ENCODE measurements around the gene PDE4C. TPM values are rescaled to one million over a fixed set of nuclear protein-coding genes. Genes with fewer than 3 reads are reported as not detected.

Gene PDE4C
- total and polyA plus RNA-seq, 9 of the 15 experiments (the other 6 are each of a cell fraction or from before 2014, with no cell fraction given) = 0.04 to 0.91 (median 0.20) TPM; not detected in 1

DNA sequence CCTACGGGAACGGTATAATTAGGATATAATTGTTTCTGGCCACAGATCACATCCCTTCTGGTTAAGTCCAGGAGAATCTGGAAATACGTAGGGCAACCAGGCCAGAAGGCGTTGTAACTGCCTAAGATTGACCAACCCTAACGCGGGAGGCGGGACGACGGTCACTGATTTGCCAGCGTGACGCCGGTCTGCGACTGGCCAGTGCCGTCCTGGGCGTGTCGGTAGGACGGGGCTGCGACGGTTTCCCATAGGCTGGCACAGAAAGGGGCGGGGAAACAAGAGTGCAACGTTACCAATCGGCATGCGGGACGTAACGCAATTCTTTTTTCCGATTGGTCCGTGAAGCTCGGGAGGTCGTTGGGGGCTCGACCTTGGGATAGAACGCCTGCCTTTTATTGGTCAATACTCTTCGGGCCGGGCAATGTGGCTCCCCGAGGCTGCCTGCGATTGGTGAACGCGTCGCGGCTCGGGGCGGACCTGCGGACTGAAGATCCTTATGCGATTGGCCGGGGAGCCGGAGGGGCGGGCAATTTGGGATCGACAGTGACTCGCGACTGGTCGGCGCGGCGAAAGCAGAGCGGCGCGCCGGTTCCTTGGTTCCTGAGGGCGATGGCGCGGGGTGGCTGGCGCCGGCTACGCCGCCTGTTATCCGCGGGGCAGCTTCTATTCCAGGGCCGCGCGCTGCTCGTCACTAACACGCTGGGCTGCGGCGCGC, 33.4 kb downstream of the PDE4C start, which contains the start of gene MPV17L2 (continued):
- peak; percentile 85 for TF ChIP-seq SAP30 (IDR thresholded peaks at IDR 0.05; ENCODE audit: borderline replicate concordance, insufficient read depth, low read depth, low read length, poor library complexity, severe bottlenecking)
- TF ChIP-seq FOXA3 (CRISPR knock-in tag; conservative IDR thresholded peaks at IDR 0.05 in 1 of 2, IDR thresholded peaks at IDR 0.05 in 1 of 2) = no peak
- TF ChIP-seq, protein P1, sequence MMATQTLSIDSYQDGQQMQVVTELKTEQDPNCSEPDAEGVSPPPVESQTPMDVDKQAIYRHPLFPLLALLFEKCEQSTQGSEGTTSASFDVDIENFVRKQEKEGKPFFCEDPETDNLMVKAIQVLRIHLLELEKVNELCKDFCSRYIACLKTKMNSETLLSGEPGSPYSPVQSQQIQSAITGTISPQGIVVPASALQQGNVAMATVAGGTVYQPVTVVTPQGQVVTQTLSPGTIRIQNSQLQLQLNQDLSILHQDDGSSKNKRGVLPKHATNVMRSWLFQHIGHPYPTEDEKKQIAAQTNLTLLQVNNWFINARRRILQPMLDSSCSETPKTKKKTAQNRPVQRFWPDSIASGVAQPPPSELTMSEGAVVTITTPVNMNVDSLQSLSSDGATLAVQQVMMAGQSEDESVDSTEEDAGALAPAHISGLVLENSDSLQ (IDR thresholded peaks at IDR 0.05) = peak; percentile 80
- no peak for TF ChIP-seq PTRF (tag; IDR thresholded peaks at IDR 0.05)
- TF ChIP-seq, protein P2, sequence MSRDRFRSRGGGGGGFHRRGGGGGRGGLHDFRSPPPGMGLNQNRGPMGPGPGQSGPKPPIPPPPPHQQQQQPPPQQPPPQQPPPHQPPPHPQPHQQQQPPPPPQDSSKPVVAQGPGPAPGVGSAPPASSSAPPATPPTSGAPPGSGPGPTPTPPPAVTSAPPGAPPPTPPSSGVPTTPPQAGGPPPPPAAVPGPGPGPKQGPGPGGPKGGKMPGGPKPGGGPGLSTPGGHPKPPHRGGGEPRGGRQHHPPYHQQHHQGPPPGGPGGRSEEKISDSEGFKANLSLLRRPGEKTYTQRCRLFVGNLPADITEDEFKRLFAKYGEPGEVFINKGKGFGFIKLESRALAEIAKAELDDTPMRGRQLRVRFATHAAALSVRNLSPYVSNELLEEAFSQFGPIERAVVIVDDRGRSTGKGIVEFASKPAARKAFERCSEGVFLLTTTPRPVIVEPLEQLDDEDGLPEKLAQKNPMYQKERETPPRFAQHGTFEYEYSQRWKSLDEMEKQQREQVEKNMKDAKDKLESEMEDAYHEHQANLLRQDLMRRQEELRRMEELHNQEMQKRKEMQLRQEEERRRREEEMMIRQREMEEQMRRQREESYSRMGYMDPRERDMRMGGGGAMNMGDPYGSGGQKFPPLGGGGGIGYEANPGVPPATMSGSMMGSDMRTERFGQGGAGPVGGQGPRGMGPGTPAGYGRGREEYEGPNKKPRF (IDR thresholded peaks at IDR 0.05; ENCODE audit: low read depth, low read length) = no peak
- no peak for TF ChIP-seq ZNF24 (IDR thresholded peaks at IDR 0.05)
- TF ChIP-seq, protein P3, sequence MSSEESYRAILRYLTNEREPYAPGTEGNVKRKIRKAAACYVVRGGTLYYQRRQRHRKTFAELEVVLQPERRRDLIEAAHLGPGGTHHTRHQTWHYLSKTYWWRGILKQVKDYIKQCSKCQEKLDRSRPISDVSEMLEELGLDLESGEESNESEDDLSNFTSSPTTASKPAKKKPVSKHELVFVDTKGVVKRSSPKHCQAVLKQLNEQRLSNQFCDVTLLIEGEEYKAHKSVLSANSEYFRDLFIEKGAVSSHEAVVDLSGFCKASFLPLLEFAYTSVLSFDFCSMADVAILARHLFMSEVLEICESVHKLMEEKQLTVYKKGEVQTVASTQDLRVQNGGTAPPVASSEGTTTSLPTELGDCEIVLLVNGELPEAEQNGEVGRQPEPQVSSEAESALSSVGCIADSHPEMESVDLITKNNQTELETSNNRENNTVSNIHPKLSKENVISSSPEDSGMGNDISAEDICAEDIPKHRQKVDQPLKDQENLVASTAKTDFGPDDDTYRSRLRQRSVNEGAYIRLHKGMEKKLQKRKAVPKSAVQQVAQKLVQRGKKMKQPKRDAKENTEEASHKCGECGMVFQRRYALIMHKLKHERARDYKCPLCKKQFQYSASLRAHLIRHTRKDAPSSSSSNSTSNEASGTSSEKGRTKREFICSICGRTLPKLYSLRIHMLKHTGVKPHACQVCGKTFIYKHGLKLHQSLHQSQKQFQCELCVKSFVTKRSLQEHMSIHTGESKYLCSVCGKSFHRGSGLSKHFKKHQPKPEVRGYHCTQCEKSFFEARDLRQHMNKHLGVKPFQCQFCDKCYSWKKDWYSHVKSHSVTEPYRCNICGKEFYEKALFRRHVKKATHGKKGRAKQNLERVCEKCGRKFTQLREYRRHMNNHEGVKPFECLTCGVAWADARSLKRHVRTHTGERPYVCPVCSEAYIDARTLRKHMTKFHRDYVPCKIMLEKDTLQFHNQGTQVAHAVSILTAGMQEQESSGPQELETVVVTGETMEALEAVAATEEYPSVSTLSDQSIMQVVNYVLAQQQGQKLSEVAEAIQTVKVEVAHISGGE (CRISPR knock-in tag; IDR thresholded peaks at IDR 0.05) = peak in 1 of 3 experiments; percentile 83; a peak in 2 of 6 replicates
- no peak for TF ChIP-seq MCM7 (IDR thresholded peaks at IDR 0.05)
- TF ChIP-seq SPI1 (IDR thresholded peaks at IDR 0.05; ENCODE audit: borderline replicate concordance, low read depth, low read length) = no peak
- no peak for TF ChIP-seq CBX2 (IDR thresholded peaks at IDR 0.05; ENCODE audit: insufficient read depth, low read length, poor library complexity, severe bottlenecking)
- TF ChIP-seq FOSL1 (tag; conservative IDR thresholded peaks at IDR 0.05) = peak; percentile 32; the same call in 1 of the 2 replicates
- no peak for TF ChIP-seq PTTG1 (tag; IDR thresholded peaks at IDR 0.05; ENCODE audit: low read depth)
- no peak for TF ChIP-seq TCF7L2 (IDR thresholded peaks at IDR 0.05; ENCODE audit: low read depth, low read length)
- TF ChIP-seq BRCA1 (IDR thresholded peaks at IDR 0.05) = no peak
- no peak for TF ChIP-seq BRCA1 (CRISPR knock-in tag; IDR thresholded peaks at IDR 0.05)
- no peak for TF ChIP-seq ETV5 (CRISPR knock-in tag; IDR thresholded peaks at IDR 0.05; ENCODE audit: low read depth)
- TF ChIP-seq SIN3B (IDR thresholded peaks at IDR 0.05; ENCODE audit: low read depth) = peak; percentile 83; the same call in 1 of the 2 replicates
- TF ChIP-seq RUNX1 (IDR thresholded peaks at IDR 0.05; ENCODE audit: low read depth) = no peak
- no peak for TF ChIP-seq HMG20B (CRISPR knock-in tag; IDR thresholded peaks at IDR 0.05)
- TF ChIP-seq ZNF263 (CRISPR knock-in tag; IDR thresholded peaks at IDR 0.05; ENCODE audit: borderline replicate concordance) = no peak
- TF ChIP-seq RBM39 (optimal IDR thresholded peaks at IDR 0.05; ENCODE audit: low read depth, low read length) = no peak
- TF ChIP-seq CCNT2 (IDR thresholded peaks at IDR 0.05; ENCODE audit: borderline replicate concordance, extremely low read depth, insufficient read length, low read depth, low read length) = peak; percentile 35
